ENCODE results near the gene ZBTB5.
A peak's percentile ranks its signal among the peaks of the same experiment; 100 is the strongest.

Gene ZBTB5

GRCh38 chr9:37424686-37425297, 40.5 kb downstream of the ZBTB5 start:
- DNase-seq (ENCODE audit: low read depth): no peak

GRCh38 chr9:37424204-37424685, 41.0 kb downstream of the ZBTB5 start:
- DNase-seq (ENCODE audit: low read depth): peak; percentile 4

GRCh38 chr9:37423508-37423907, 41.7 kb downstream of the ZBTB5 start:
- DNase-seq (ENCODE audit: low read depth): no peak

- peak; percentile 71 for DNase-seq (ENCODE audit: low read depth)
These were observed 42.8 kb downstream of the ZBTB5 start, which contains the start of gene GRHPR for GRCh38 chr9:37422289-37423104. TSS of gene GRHPR (plus strand) at chr9:37422696. CDS start at chr9:37422751, 55 bp downstream.

GRCh38 chr9:37421914-37422288, 43.3 kb downstream of the ZBTB5 start:
- no peak for DNase-seq (ENCODE audit: low read depth)

- DNase-seq (ENCODE audit: low read depth): no peak
These were observed 44.7 kb downstream of the ZBTB5 start for GRCh38 chr9:37420271-37421215.

GRCh38 chr9:37419204-37419603, 46.0 kb downstream of the ZBTB5 start:
- DNase-seq (ENCODE audit: low read depth): no peak

- DNase-seq (ENCODE audit: low read depth): no peak
These were observed 47.2 kb downstream of the ZBTB5 start for GRCh38 chr9:37417857-37418618.

GRCh38 chr9:37417252-37417803, 47.9 kb downstream of the ZBTB5 start:
- DNase-seq (ENCODE audit: low read depth): no peak

GRCh38 chr9:37415011-37415719, 50.1 kb downstream of the ZBTB5 start:
- DNase-seq (ENCODE audit: low read depth): peak; percentile 68

GRCh38 chr9:37414503-37414943, 50.7 kb downstream of the ZBTB5 start:
- DNase-seq (ENCODE audit: low read depth): no peak

- DNase-seq (ENCODE audit: low read depth): peak; percentile 43
These were observed 51.9 kb downstream of the ZBTB5 start for GRCh38 chr9:37413311-37413710.

GRCh38 chr9:37412431-37413151, 52.7 kb downstream of the ZBTB5 start:
- DNase-seq (ENCODE audit: low read depth): peak; percentile 84

GRCh38 chr9:37410969-37411785, 54.1 kb downstream of the ZBTB5 start:
- peak; percentile 9 for DNase-seq (ENCODE audit: low read depth)

GRCh38 chr9:37410354-37410861, 54.8 kb downstream of the ZBTB5 start:
- DNase-seq (ENCODE audit: low read depth): no peak

GRCh38 chr9:37408933-37409710, 56.1 kb downstream of the ZBTB5 start:
- DNase-seq (ENCODE audit: low read depth): no peak

GRCh38 chr9:37407468-37407867, 57.8 kb downstream of the ZBTB5 start:
- no peak for DNase-seq (ENCODE audit: low read depth)

Data from fibroblast of gingiva (primary cell).